Osteoblast (primary cell): ENCODE measurements around the gene NCMAP. TPM values are rescaled to one million over a fixed set of nuclear protein-coding genes. Genes with fewer than 3 reads are reported as not detected.

Source experiments
- DNase-seq: peaks from one replicate; pipeline ENCODE4 v3.0.0; 2011; ENCODE audit warnings: low spot score, mixed read lengths; ENCODE audit not compliant: insufficient read length; ENCODE audit errors: missing footprints
- H2AFZ ChIP-seq: 2 replicates; pipeline ENCODE4 v1.6.0; 2011; ENCODE audit warnings: mild to moderate bottlenecking, low read length
- H3K27ac ChIP-seq: 2 replicates; pipeline ENCODE4 v1.5.1; 2011; ENCODE audit warnings: mild to moderate bottlenecking, low read depth, low read length, moderate library complexity
- H3K27me3 ChIP-seq: 2 replicates; pipeline ENCODE4 v1.6.0; 2012; ENCODE audit warnings: mild to moderate bottlenecking, control low read depth, inconsistent platforms, low read length, moderate library complexity; ENCODE audit not compliant: insufficient read depth
- H3K36me3 ChIP-seq: 2 replicates; pipeline ENCODE4 v1.5.1; 2011; ENCODE audit warnings: mild to moderate bottlenecking, low read length, control low read depth, moderate library complexity; ENCODE audit not compliant: insufficient read depth
- H3K4me1 ChIP-seq: 2 replicates; pipeline ENCODE4 v1.5.1; 2011; ENCODE audit warnings: mild to moderate bottlenecking, low read length, control low read depth, moderate library complexity; ENCODE audit not compliant: insufficient read depth
- H3K4me2 ChIP-seq: 2 replicates; pipeline ENCODE4 v1.6.0; 2011; ENCODE audit warnings: mild to moderate bottlenecking, low read length; ENCODE audit not compliant: insufficient read depth
- H3K4me3 ChIP-seq: fragments of 200-600 bp; sonication (generic); 3 replicates; pipeline ENCODE4 v1.5.1; 2012; ENCODE audit warnings: mild to moderate bottlenecking, low read length, inconsistent platforms; ENCODE audit not compliant: insufficient read depth
- H3K79me2 ChIP-seq: 2 replicates; pipeline ENCODE4 v1.6.0; 2012; ENCODE audit warnings: mild to moderate bottlenecking, low read length, control low read depth, inconsistent platforms; ENCODE audit not compliant: insufficient read depth
- H3K9me3 ChIP-seq: 2 replicates; pipeline ENCODE4 v1.5.1; 2011; ENCODE audit warnings: low read depth, low read length, control low read depth
- H4K20me1 ChIP-seq: 2 replicates; pipeline ENCODE4 v1.6.0; 2012; ENCODE audit warnings: mild to moderate bottlenecking, low read length, control low read depth; ENCODE audit not compliant: insufficient read depth
- CTCF ChIP-seq: IDR thresholded peaks from 2 replicates; pipeline ENCODE4 v1.5.1; 2011; ENCODE audit warnings: mild to moderate bottlenecking, low read depth, low read length, moderate library complexity; ENCODE audit errors: extremely low read depth
- total RNA-seq: library from RNA; depleted of rRNA; stranded (reverse); fragments of >200 nt; gene quantifications from 2 replicates; pipeline ENCODE4 v1.2.3, GENCODE V29; 2012

Gene NCMAP
- total RNA-seq, 1 donor = not detected

- no peak for TF ChIP-seq CTCF
- Histone ChIP-seq H3K79me2 (peaks cover 58% of the 10 kb centered on the region), H3K9me3 (no peaks in the 10 kb centered on the region), H3K27ac (peak overlapping the region; percentile 70), H3K4me2 (peak overlapping the region; percentile 98), H3K4me3 (peak overlapping the region; percentile 84), H2AFZ (peak overlapping the region; percentile 68), H3K4me1 (peaks cover 24% of the 10 kb centered on the region), H3K27me3 (no peaks in the 10 kb centered on the region), H4K20me1 (peaks cover 26% of the 10 kb centered on the region), H3K36me3 (peaks cover 26% of the 10 kb centered on the region)
- DNase-seq = no peak
These were observed 87.6 kb downstream of the NCMAP start for GRCh38 chr1:24643363-24644099.

- peak; percentile 79 for DNase-seq
- Histone ChIP-seq H2AFZ (peak overlapping the region; percentile 30), H3K4me2 (peak overlapping the region; percentile 98), H3K4me1 (peaks cover 24% of the 10 kb centered on the region), H4K20me1 (peaks cover 26% of the 10 kb centered on the region), H3K36me3 (peaks cover 31% of the 10 kb centered on the region), H3K27ac (peak overlapping the region; percentile 70), H3K4me3 (peak overlapping the region; percentile 84), H3K27me3 (no peaks in the 10 kb centered on the region), H3K9me3 (no peaks in the 10 kb centered on the region), H3K79me2 (peaks cover 63% of the 10 kb centered on the region)
- no peak for TF ChIP-seq CTCF
These were observed 88.2 kb downstream of the NCMAP start for GRCh38 chr1:24644100-24644384.

GRCh38 chr1:24648919-24649318 is 93.0 kb downstream of the NCMAP start:
- Histone ChIP-seq H3K4me3 (no peak overlapping the region), H3K79me2 (peaks cover 88% of the 10 kb centered on the region), H3K27ac (no peak overlapping the region), H3K36me3 (peaks cover 78% of the 10 kb centered on the region), H4K20me1 (peaks cover 24% of the 10 kb centered on the region), H3K4me2 (no peak overlapping the region), H3K4me1 (peaks cover 16% of the 10 kb centered on the region), H2AFZ (no peak overlapping the region), H3K27me3 (no peaks in the 10 kb centered on the region), H3K9me3 (no peaks in the 10 kb centered on the region)
- no peak for TF ChIP-seq CTCF
- no peak for DNase-seq

GRCh38 chr1:24652382-24652781 is 96.5 kb downstream of the NCMAP start:
- no peak overlapping the region for H3K4me2 ChIP-seq
- peaks cover 97% of the 10 kb centered on the region for H3K36me3 ChIP-seq
- no peak for TF ChIP-seq CTCF
- no peak overlapping the region for H2AFZ ChIP-seq
- H3K4me3 ChIP-seq = no peak overlapping the region
- peaks cover 12% of the 10 kb centered on the region for H4K20me1 ChIP-seq
- no peak overlapping the region for H3K27ac ChIP-seq
- H3K4me1 ChIP-seq = no peaks in the 10 kb centered on the region
- no peaks in the 10 kb centered on the region for H3K9me3 ChIP-seq
- DNase-seq = no peak
- H3K27me3 ChIP-seq = no peaks in the 10 kb centered on the region
- H3K79me2 ChIP-seq = peaks cover 87% of the 10 kb centered on the region
